Measurements from ENCODE around the gene CCNA2.

Gene CCNA2

DNA sequence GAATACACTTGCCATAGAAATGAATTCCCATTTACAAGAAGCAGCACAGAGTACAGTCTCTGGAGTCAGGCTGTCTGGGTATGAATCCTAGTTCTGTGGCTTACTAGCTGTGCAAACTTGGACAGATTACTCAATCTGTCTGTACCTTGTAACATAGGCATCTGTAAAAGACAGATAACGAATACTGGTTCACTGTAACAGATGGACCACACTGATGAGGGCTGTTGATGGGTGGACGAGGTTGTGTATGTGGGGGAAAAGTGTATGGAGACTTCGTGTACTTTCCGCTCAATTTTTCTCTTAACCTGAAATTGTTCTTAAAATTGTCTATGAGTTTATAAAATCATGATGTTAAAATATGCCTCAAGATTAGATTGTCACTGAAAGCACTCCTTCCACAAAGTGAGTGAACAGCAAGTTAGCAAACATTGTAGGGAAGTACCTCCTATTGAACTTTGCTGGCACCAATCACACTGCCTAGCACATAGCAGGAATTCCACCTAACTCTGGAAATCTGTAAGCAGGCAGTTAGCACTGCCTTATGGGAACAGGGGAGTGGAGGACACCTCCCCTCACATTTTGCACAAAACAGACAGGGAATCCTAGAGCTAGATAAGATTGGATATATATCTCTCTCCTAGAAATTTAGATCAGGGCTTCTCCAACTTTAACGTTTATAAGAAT is 29.0 kb downstream of the CCNA2 start:
- Histone ChIP-seq H3K4me1 (ENCODE audit: low read depth, poor library complexity, severe bottlenecking) (peaks cover 12% of the 10 kb centered on the region), H3K27me3 (ENCODE audit: insufficient read depth, low read depth) (no peaks in the 10 kb centered on the region), H3K36me3 (ENCODE audit: insufficient read depth) (no peaks in the 10 kb centered on the region), H2AFZ (ENCODE audit: low read depth) (no peak overlapping the region), H3K27ac (no peak overlapping the region), H4K20me1 (ENCODE audit: insufficient read depth) (no peaks in the 10 kb centered on the region), H3K4me3 (IDR thresholded peaks at IDR 0.05; ENCODE audit: insufficient read depth, low read depth, low read length) (no peak overlapping the region), H3K4me2 (no peak overlapping the region), H3K9ac (no peak overlapping the region), H3K79me2 (ENCODE audit: insufficient read depth, low read depth) (no peaks in the 10 kb centered on the region)
- TF ChIP-seq, protein P1, sequence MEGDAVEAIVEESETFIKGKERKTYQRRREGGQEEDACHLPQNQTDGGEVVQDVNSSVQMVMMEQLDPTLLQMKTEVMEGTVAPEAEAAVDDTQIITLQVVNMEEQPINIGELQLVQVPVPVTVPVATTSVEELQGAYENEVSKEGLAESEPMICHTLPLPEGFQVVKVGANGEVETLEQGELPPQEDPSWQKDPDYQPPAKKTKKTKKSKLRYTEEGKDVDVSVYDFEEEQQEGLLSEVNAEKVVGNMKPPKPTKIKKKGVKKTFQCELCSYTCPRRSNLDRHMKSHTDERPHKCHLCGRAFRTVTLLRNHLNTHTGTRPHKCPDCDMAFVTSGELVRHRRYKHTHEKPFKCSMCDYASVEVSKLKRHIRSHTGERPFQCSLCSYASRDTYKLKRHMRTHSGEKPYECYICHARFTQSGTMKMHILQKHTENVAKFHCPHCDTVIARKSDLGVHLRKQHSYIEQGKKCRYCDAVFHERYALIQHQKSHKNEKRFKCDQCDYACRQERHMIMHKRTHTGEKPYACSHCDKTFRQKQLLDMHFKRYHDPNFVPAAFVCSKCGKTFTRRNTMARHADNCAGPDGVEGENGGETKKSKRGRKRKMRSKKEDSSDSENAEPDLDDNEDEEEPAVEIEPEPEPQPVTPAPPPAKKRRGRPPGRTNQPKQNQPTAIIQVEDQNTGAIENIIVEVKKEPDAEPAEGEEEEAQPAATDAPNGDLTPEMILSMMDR (conservative IDR thresholded peaks at IDR 0.05; ENCODE audit: low read depth, low read length) = no peak

- Histone ChIP-seq H3K4me2 (no peak overlapping the region), H3K79me2 (ENCODE audit: insufficient read depth, low read depth) (no peaks in the 10 kb centered on the region), H3K9ac (no peak overlapping the region), H3K4me3 (IDR thresholded peaks at IDR 0.05; ENCODE audit: insufficient read depth, low read depth, low read length) (no peak overlapping the region), H3K36me3 (ENCODE audit: insufficient read depth) (no peaks in the 10 kb centered on the region), H4K20me1 (ENCODE audit: insufficient read depth) (no peaks in the 10 kb centered on the region), H3K27ac (no peak overlapping the region), H3K4me1 (ENCODE audit: low read depth, poor library complexity, severe bottlenecking) (no peaks in the 10 kb centered on the region), H2AFZ (ENCODE audit: low read depth) (no peak overlapping the region), H3K27me3 (ENCODE audit: insufficient read depth, low read depth) (no peaks in the 10 kb centered on the region)
- TF ChIP-seq, protein P1 (conservative IDR thresholded peaks at IDR 0.05; ENCODE audit: low read depth, low read length) = no peak
These were observed 30.7 kb downstream of the CCNA2 start for GRCh38 chr4:121792966-121793365.

DNA sequence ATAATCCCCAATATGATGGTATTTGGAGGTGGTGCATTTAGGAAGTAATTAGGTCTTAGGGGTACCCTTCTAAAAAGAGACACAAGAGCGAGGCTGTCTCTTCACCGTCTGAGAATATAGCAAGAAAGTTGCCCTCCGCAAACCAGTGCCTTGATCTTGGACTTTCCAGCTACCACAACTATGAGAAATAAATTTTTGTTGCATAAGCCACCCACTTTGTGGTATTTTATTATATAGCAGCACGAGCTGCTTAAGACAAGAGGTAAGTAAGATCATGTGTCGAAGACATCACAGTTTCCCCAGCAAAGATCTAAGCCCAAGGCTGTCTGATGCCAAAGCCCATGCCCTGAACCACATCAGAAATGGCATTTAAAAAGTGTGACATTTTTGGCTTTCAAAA is 32.2 kb downstream of the CCNA2 start:
- Histone ChIP-seq H3K4me3 (IDR thresholded peaks at IDR 0.05; ENCODE audit: insufficient read depth, low read depth, low read length) (no peak overlapping the region), H3K79me2 (ENCODE audit: insufficient read depth, low read depth) (no peaks in the 10 kb centered on the region), H3K27ac (no peak overlapping the region), H4K20me1 (ENCODE audit: insufficient read depth) (no peaks in the 10 kb centered on the region), H3K9ac (no peak overlapping the region), H3K27me3 (ENCODE audit: insufficient read depth, low read depth) (no peaks in the 10 kb centered on the region), H3K4me1 (ENCODE audit: low read depth, poor library complexity, severe bottlenecking) (no peaks in the 10 kb centered on the region), H2AFZ (ENCODE audit: low read depth) (no peak overlapping the region), H3K36me3 (ENCODE audit: insufficient read depth) (no peaks in the 10 kb centered on the region), H3K4me2 (no peak overlapping the region)
- TF ChIP-seq, protein P1 (conservative IDR thresholded peaks at IDR 0.05; ENCODE audit: low read depth, low read length) = no peak

DNA sequence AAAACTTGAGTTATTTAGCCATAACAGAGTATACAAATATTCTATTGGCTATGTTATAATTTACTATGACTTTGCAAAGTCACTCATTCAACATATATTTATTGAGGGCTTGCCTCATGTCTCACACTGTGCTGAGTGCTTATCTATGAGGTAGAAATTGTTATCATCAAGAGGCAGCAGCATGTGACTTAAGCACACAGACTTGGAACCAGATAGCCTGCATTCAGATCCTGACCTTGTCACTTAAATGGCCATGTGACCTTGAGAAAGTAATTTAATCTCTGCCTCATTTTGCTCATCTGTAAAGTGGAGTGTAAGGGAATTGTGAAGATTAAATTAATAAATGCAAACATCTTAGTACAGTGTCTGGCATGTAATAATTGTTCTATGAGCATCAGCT is 32.7 kb downstream of the CCNA2 start:
- TF ChIP-seq, protein P1 (conservative IDR thresholded peaks at IDR 0.05; ENCODE audit: low read depth, low read length) = no peak
- Histone ChIP-seq H3K4me2 (no peak overlapping the region), H3K27ac (no peak overlapping the region), H3K27me3 (ENCODE audit: insufficient read depth, low read depth) (no peaks in the 10 kb centered on the region), H2AFZ (ENCODE audit: low read depth) (no peak overlapping the region), H3K4me1 (ENCODE audit: low read depth, poor library complexity, severe bottlenecking) (no peaks in the 10 kb centered on the region), H3K79me2 (ENCODE audit: insufficient read depth, low read depth) (no peaks in the 10 kb centered on the region), H4K20me1 (ENCODE audit: insufficient read depth) (no peaks in the 10 kb centered on the region), H3K4me3 (IDR thresholded peaks at IDR 0.05; ENCODE audit: insufficient read depth, low read depth, low read length) (no peak overlapping the region), H3K36me3 (ENCODE audit: insufficient read depth) (no peaks in the 10 kb centered on the region), H3K9ac (no peak overlapping the region)
